COR-L47 (cell line): ENCODE measurements around the gene PALLD.

Experiments used
- DNase-seq: peaks from one replicate; lab custom pipeline; 2025; lab: John Stamatoyannopoulos, UW

The PALLD gene

GRCh38 chr4:168527560-168527959 lies 30.7 kb downstream of the PALLD start:
- DNase-seq: no peak

GRCh38 chr4:168528131-168528949 lies 31.5 kb downstream of the PALLD start:
- no peak for DNase-seq

- no peak for DNase-seq
Observed at GRCh38 chr4:168529257-168529656, 32.4 kb downstream of the PALLD start.

- no peak for DNase-seq
Observed at GRCh38 chr4:168531305-168531704, 34.5 kb downstream of the PALLD start.

- no peak for DNase-seq
Observed at GRCh38 chr4:168534535-168534934, 37.7 kb downstream of the PALLD start.

- no peak for DNase-seq
Observed at GRCh38 chr4:168535689-168536088, 38.8 kb downstream of the PALLD start.

- no peak for DNase-seq
Observed at GRCh38 chr4:168536448-168536847, 39.6 kb downstream of the PALLD start.

GRCh38 chr4:168537086-168537485 lies 40.2 kb downstream of the PALLD start:
- DNase-seq: no peak

GRCh38 chr4:168537571-168537970 lies 40.7 kb downstream of the PALLD start:
- no peak for DNase-seq

- DNase-seq: no peak
Observed at GRCh38 chr4:168538632-168539031, 41.8 kb downstream of the PALLD start.

GRCh38 chr4:168540086-168540485 lies 43.2 kb downstream of the PALLD start:
- DNase-seq: no peak

- DNase-seq: peak; percentile 21
Observed at GRCh38 chr4:168540503-168541265, 43.8 kb downstream of the PALLD start.

- no peak for DNase-seq
Observed at GRCh38 chr4:168541266-168541953, 44.6 kb downstream of the PALLD start.

- DNase-seq: no peak
Observed at GRCh38 chr4:168549143-168549542, 52.3 kb downstream of the PALLD start.

- no peak for DNase-seq
Observed at GRCh38 chr4:168550064-168550766, 53.4 kb downstream of the PALLD start.

- no peak for DNase-seq
Observed at GRCh38 chr4:168551211-168551610, 54.4 kb downstream of the PALLD start.

GRCh38 chr4:168551945-168552695 lies 55.3 kb downstream of the PALLD start:
- DNase-seq: peak; percentile 4

- no peak for DNase-seq
Observed at GRCh38 chr4:168553714-168554370, 57.0 kb downstream of the PALLD start.

GRCh38 chr4:168555437-168555836 lies 58.6 kb downstream of the PALLD start:
- DNase-seq: no peak

GRCh38 chr4:168557658-168558057 lies 60.8 kb downstream of the PALLD start:
- no peak for DNase-seq

GRCh38 chr4:168558599-168558998 lies 61.7 kb downstream of the PALLD start:
- no peak for DNase-seq
